Activated T-helper 17 cell treated with anti-CD3 and anti-CD28 coated beads, Interleukin-2, amount 50 U/mL, for 72 hours (primary cell): ENCODE measurements around the gene DLG2. TPM values are rescaled to one million over a fixed set of nuclear protein-coding genes. Genes with fewer than 3 reads are reported as not detected.

ENCODE experiments used
- ATAC-seq: fragments of 150-1000 bp; cut with Tn5 transposase; replicated peaks from 2 replicates; pipeline ENCODE4 v1.10.0; 2021; ENCODE audit warnings: mild to moderate bottlenecking, moderate library complexity
- H3K27ac Mint-ChIP-seq: one replicate; pipeline ENCODE4 v1.8.0; 2022; ENCODE audit warnings: mixed read lengths
- H3K27me3 Mint-ChIP-seq: one replicate; pipeline ENCODE4 v1.8.0; 2022; ENCODE audit warnings: mixed read lengths
- H3K36me3 Mint-ChIP-seq: one replicate; pipeline ENCODE4 v1.8.0; 2022; ENCODE audit warnings: low read depth, mild to moderate bottlenecking, mixed read lengths
- H3K4me1 Mint-ChIP-seq: one replicate; pipeline ENCODE4 v1.8.0; 2022; ENCODE audit warnings: mixed read lengths
- H3K4me3 Mint-ChIP-seq: one replicate; pipeline ENCODE4 v1.8.0; 2022; ENCODE audit warnings: mild to moderate bottlenecking, mixed read lengths
- H3K9me3 Mint-ChIP-seq: one replicate; pipeline ENCODE4 v1.8.0; 2022; ENCODE audit warnings: mixed read lengths
- total RNA-seq, 2 donors: library from RNA; stranded (reverse); gene quantifications; one replicate each; pipeline ENCODE4 v1.2.3, GENCODE V29; 2022

The DLG2 gene
- total RNA-seq, 2 donors from 2014 or later, result 1.5 to 1.9 TPM

DNA sequence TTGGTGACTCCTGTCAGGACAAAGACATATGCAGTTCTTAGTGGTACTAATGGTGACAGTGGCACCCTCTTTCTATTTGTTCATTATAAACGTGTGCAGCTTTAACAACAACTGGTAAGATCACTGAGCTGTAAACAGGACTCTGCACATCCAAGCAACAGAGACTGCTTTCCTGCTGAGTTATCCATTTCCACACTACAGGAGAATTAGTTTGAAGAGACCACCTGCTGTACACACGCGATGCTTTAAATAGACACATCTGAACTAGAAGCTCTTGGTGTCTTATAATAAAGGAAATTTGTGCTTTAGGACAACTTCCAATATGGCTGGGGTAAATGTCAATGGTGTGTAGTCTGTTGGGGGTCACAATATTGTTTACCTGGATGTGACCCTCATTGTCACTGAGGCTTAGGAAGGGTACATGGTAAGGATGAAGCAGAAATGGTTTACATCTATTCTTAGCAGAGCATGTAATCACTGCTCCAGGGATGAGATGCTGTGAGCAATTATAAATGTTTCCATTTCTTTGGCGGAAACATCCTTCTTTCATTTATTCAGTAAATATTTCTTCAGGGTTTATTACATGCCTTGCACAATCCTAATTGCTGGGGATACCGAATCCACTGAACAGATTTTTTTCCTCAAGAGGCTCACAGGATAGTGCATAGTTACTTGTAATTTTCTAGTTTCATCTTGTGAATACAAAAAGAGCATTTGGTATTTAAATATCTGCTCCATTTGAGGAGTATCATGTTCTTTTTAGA is 1987.0 kb downstream of the DLG2 start:
- H3K36me3 Mint-ChIP-seq, result no peaks in the 10 kb centered on the region
- H3K4me3 Mint-ChIP-seq, result no peak overlapping the region
- peaks cover 4% of the 10 kb centered on the region for H3K9me3 Mint-ChIP-seq
- H3K4me1 Mint-ChIP-seq, result no peaks in the 10 kb centered on the region
- no peak for ATAC-seq
- no peak overlapping the region for H3K27ac Mint-ChIP-seq
- H3K27me3 Mint-ChIP-seq, result peaks cover 10% of the 10 kb centered on the region

DNA sequence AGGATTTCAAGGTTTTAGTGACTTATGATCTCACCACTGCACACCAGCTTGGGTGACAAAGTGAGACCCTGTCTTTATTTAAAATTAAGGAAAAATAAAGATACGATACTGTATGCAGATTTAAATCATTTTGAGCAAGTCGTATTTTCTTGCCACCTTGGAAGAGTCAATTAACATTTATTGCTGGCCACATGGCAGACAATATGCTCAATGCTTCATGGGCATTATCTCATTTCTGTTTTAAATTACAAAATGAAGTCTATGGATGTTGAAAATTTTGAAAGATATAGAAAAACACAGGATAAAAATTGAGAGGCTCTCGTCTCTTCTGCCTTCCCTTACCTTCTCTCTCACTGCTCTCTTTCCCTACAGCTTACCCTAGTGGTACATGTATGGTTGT is 1992.0 kb downstream of the DLG2 start:
- Mint-ChIP-seq H3K36me3 (no peaks in the 10 kb centered on the region), H3K4me1 (no peaks in the 10 kb centered on the region), H3K27ac (no peak overlapping the region), H3K27me3 (peaks cover 10% of the 10 kb centered on the region), H3K4me3 (no peak overlapping the region), H3K9me3 (peaks cover 4% of the 10 kb centered on the region)
- ATAC-seq, result no peak

DNA sequence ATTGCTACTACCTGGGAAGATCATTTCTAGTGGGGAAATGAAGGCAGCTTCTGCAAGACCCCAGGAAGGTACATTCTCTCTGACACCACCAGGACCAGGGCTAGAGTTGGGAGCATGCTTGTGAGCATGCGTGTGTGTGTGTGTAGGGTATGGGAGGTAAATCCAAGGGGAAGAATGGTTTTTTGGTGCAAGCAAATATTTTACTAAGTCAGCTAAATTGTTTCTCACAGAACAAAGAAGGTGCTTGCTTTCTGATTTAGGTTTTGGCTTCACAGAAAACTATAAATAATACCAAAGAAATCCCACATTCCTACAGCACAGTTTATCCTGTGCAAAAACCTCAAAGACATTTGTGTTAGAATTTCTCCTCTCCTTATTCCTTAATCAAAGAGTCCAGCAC is 1996.9 kb downstream of the DLG2 start:
- H3K36me3 Mint-ChIP-seq, result no peaks in the 10 kb centered on the region
- ATAC-seq, result no peak
- H3K9me3 Mint-ChIP-seq, result no peaks in the 10 kb centered on the region
- H3K27me3 Mint-ChIP-seq, result peaks cover 4% of the 10 kb centered on the region
- H3K4me3 Mint-ChIP-seq, result no peak overlapping the region
- no peak overlapping the region for H3K27ac Mint-ChIP-seq
- H3K4me1 Mint-ChIP-seq, result no peaks in the 10 kb centered on the region

DNA sequence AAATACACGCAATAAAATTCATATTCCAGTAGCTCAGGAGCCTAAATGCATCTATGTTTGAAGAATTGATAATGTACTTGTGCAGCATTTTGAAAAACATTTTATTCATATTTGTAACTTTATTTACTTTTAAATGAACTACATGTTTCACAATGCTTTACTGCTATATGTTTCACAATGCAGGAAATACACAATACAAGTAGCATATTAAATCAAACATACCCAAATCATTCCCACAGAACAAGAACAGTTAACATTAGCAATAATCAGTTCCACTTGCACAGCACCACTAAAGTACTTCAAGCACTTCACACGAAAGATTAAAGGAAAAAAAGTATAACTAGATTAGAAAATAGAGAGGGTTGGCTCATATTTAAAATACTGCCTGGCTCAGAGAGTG is 1997.4 kb downstream of the DLG2 start:
- peaks cover 4% of the 10 kb centered on the region for H3K27me3 Mint-ChIP-seq
- no peaks in the 10 kb centered on the region for H3K36me3 Mint-ChIP-seq
- no peaks in the 10 kb centered on the region for H3K9me3 Mint-ChIP-seq
- H3K27ac Mint-ChIP-seq, result no peak overlapping the region
- H3K4me3 Mint-ChIP-seq, result no peak overlapping the region
- ATAC-seq, result no peak
- H3K4me1 Mint-ChIP-seq, result no peaks in the 10 kb centered on the region

DNA sequence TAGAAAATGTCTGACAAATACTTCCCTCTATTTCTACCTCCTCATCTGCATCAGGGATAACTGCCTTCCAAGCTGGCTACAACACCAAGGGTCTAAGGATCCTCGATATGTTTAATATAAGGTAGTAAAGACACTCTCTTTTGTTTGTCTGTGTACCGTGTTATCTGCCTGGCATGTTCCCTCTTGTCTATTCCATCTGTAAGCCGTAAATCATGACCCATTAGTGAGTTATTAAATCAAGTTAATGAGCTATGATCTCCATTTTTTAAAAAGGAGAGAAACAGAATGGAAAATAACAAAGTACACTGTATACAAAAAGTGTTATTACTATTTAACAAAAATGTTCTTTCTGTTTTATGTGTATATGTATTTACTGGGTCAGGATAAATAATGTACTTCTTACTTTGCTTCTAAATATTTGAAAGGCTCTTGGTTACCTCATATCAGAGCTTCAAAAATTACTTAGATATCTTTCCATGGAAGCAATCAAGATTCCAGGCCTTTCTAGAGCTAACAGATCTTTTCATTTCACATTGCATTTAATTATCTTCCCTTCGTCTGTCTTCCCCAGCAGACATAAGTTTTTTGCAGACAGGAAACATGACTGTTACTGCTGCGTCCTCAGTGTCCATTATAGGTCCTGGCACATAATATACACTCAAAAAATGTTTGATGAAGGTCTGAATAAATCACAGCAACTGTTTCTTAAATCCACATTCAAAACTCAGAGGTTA is 1998.4 kb downstream of the DLG2 start:
- ATAC-seq, result no peak

DNA sequence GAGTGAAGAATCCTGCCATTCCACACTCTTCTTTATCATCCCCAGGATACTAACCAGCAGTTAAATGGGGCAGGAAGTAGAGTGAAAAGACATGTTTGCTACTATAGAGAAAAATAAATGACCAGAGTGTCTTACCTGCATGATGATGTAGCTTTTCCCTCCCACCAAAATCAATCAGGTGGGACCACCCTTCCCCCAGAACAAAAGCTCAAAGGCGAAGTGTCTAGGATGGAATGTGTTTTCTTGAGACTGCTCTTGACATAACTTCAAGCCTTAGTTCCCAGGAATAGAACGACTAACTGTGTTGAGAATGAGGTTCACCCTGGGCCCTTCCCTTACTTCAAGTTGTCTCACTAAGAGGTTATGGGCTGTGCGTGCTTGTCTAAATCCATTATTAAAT is 2001.8 kb downstream of the DLG2 start:
- ATAC-seq, result no peak
- H3K4me3 Mint-ChIP-seq, result no peak overlapping the region
- H3K36me3 Mint-ChIP-seq, result no peaks in the 10 kb centered on the region
- H3K9me3 Mint-ChIP-seq, result no peaks in the 10 kb centered on the region
- H3K27me3 Mint-ChIP-seq, result peaks cover 4% of the 10 kb centered on the region
- no peak overlapping the region for H3K27ac Mint-ChIP-seq
- no peaks in the 10 kb centered on the region for H3K4me1 Mint-ChIP-seq

More for the DNA sequence above, 1998.4 kb downstream of the DLG2 start:
- Mint-ChIP-seq H3K27ac (no peak overlapping the region), H3K27me3 (peaks cover 4% of the 10 kb centered on the region), H3K36me3 (no peaks in the 10 kb centered on the region), H3K9me3 (no peaks in the 10 kb centered on the region), H3K4me1 (no peaks in the 10 kb centered on the region), H3K4me3 (no peak overlapping the region)

DNA sequence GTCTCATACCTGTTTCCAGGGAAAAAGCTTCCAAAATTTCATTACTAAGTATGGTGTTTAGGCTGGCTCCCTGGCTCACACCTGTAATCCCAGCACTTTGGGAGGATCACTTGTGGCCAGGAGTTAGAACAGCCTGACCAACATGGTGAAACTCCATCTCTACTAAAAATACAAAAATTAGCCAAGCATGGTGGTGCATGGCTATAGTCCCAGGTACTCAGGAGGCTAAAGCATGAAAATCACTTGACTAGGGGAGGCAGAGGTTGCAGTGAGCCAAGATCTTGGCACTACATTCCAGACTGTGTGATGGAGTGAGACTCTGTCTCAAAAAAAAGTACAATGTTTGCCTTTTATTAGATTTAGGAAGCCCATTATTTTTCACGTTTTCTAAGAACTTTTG is 2009.5 kb downstream of the DLG2 start:
- H3K36me3 Mint-ChIP-seq, result no peaks in the 10 kb centered on the region
- no peaks in the 10 kb centered on the region for H3K9me3 Mint-ChIP-seq
- ATAC-seq, result no peak
- no peaks in the 10 kb centered on the region for H3K4me1 Mint-ChIP-seq
- no peaks in the 10 kb centered on the region for H3K27me3 Mint-ChIP-seq
- no peak overlapping the region for H3K4me3 Mint-ChIP-seq
- no peak overlapping the region for H3K27ac Mint-ChIP-seq

DNA sequence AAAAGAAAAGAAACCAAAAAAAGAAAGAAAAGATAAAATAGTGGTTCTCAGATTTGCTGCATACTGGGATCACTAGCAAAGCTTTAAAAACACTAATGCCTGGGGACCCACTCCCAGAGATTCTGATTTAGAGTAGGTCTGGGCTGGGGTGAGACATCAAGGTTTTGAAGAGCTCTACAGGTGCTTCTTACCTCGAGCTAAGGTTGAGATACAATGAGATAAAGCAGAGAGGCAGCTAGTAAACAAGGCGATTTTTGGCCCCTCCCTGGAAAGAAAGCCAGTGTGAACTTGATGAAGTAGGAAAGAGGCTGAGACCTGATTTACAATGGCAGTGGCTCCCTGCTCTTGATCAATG is 2013.4 kb downstream of the DLG2 start:
- Mint-ChIP-seq H3K4me1 (no peaks in the 10 kb centered on the region), H3K27me3 (peaks cover 4% of the 10 kb centered on the region), H3K9me3 (no peaks in the 10 kb centered on the region), H3K36me3 (no peaks in the 10 kb centered on the region), H3K4me3 (no peak overlapping the region), H3K27ac (no peak overlapping the region)
- no peak for ATAC-seq

DNA sequence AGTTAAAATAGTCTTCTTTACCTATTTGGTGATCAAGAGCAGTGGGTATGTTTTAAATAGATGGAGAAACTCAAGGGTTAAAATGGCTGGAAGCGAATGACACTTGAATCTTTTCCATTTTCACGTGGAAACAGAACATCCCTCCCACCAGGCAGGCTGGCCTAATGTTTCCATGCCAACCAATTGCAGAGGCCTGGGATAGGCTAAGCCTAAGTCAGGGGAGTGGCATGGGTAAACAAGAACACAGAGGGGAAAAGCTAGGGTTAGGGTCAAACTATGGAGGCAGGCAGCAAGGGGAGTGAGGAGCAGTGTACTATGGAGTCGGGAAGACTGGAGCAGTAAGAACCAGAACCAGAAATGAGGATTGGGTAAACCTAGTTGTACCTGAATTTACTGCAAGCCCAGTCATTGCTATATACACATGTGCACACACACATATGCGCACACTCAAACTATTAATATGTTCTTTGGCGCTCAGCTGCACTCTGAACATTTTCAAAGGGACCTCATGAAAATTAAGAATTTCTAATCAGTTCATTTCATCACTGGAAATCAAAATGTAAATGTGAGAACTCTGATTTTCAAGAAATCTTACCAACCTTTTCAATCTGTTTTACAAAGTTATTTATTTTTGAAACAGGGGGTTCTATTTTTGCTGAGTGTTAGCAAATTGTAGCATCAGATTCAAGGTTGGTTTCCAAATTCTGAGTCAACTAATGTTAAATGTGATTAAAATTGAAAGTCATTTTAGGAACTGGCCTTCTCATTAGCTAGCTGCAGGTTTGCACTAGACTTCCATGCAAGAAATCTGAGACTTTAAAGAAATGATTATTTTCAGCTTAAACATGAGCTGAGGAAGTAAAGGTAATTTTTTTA is 2014.0 kb downstream of the DLG2 start:
- Mint-ChIP-seq H3K9me3 (no peaks in the 10 kb centered on the region), H3K27ac (no peak overlapping the region), H3K4me3 (no peak overlapping the region), H3K27me3 (peaks cover 4% of the 10 kb centered on the region), H3K36me3 (no peaks in the 10 kb centered on the region), H3K4me1 (no peaks in the 10 kb centered on the region)
- ATAC-seq, result no peak

DNA sequence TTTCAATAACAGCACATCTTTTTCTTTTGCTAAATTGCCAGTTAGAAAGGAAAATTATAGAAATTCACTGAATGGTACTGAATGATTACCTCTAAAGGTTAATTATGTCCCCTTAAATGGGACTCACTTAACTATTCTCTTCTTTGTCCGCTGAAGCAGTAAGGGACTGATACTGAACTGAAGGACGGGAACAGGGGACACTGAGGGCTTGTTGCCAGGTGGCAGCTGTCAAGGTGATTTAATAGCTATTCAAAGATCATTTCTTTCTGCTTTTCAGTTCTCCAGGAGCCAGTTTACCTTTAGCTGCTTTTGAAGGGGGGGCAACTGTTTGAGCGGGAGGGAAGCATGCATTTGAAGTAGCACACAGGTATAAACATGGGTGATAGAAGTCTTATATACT is 2015.5 kb downstream of the DLG2 start:
- Mint-ChIP-seq H3K9me3 (no peaks in the 10 kb centered on the region), H3K4me1 (no peaks in the 10 kb centered on the region), H3K27ac (no peak overlapping the region), H3K27me3 (peaks cover 4% of the 10 kb centered on the region), H3K36me3 (no peaks in the 10 kb centered on the region), H3K4me3 (no peak overlapping the region)
- ATAC-seq, result no peak

DNA sequence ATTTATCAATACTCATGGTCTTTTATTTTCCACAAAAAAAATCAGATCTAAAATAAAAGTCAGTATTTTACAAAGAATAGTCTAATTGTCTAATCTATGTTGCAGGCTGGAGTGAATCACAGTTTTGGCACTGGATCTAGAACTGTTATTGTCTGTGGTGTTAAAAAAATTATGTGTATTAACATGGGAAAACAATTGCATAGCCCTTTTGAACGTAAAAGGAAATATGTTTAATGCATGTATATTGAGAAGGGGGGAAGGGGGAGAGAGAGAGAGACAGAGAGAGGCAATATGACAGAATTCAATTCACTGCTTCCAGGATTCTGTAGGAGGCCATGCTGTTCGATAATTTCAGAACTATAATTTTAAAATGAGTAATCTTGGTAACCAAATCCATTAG is 2016.1 kb downstream of the DLG2 start:
- no peak for ATAC-seq
- Mint-ChIP-seq H3K4me1 (no peaks in the 10 kb centered on the region), H3K4me3 (no peak overlapping the region), H3K27ac (no peak overlapping the region), H3K27me3 (peaks cover 4% of the 10 kb centered on the region), H3K9me3 (no peaks in the 10 kb centered on the region), H3K36me3 (no peaks in the 10 kb centered on the region)

DNA sequence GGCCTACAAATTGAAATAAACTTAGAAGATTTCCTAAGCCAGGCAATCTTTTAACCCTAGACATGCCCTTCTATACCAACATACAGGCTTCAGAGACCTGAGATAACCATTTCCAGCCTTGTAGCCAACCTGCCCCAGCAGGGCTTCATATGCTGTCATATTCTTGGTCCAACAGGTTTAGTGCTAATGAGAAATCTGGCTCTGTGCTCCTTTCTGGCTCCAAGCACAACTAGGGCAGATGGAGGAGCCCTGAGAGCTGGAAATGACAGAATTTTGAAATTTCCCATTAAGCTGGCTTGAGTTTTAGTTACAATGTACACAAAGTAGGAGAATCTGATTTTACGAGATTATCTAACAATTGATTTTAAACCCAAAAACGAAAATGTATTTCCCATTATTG is 2018.0 kb downstream of the DLG2 start:
- no peaks in the 10 kb centered on the region for H3K9me3 Mint-ChIP-seq
- no peak for ATAC-seq
- H3K27me3 Mint-ChIP-seq, result peaks cover 4% of the 10 kb centered on the region
- no peaks in the 10 kb centered on the region for H3K36me3 Mint-ChIP-seq
- H3K4me3 Mint-ChIP-seq, result no peak overlapping the region
- H3K4me1 Mint-ChIP-seq, result no peaks in the 10 kb centered on the region
- no peak overlapping the region for H3K27ac Mint-ChIP-seq

DNA sequence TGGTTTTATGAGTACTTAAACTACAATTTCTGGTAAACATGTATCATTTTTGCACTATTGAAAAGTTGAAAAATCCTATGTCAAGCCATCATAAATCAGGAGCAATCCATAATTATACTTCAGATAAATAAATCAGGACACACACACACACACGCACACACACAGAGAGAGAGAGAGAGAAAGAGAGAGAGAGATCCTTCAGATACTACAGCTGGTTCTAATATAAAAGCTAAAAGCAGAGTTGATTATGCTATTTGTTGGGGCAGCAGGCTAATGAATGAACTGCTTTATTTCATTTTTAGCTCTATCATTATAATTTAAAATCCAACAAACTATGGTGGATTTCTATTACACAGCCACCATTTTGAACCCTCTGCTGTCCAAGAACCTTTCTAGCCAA is 2018.6 kb downstream of the DLG2 start:
- no peak overlapping the region for H3K27ac Mint-ChIP-seq
- H3K9me3 Mint-ChIP-seq, result no peaks in the 10 kb centered on the region
- H3K27me3 Mint-ChIP-seq, result peaks cover 4% of the 10 kb centered on the region
- no peak for ATAC-seq
- H3K36me3 Mint-ChIP-seq, result no peaks in the 10 kb centered on the region
- H3K4me3 Mint-ChIP-seq, result no peak overlapping the region
- no peaks in the 10 kb centered on the region for H3K4me1 Mint-ChIP-seq

DNA sequence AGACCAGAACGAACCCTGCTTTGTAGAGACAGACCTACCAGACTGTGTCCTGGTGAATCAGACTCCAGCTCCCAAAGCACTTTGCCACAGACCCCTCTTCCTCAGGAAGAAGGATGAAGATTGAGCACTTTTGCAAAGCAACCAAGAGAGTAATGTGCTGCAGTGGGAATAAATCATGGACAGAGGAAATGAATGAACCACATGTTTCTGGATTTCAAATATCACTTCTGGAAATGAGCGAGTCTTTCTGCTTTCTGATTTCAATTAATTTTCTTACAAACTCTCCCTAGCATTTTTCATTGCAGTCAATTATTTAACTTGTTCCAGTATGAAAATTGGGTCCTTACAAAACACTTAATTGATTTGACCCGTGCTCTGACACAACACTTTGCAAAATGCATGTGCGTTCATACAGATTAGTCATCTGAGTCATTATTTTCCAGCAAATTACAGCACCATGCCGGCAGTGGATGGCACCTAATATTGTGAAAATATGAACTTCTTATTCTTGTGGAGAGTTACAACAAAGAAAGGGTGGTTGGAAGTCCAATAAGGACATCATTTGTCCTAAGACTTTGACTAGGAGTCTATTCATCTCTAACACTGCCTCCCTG is 2025.1 kb downstream of the DLG2 start:
- H3K27ac Mint-ChIP-seq, result no peak overlapping the region
- ATAC-seq, result no peak
- H3K4me3 Mint-ChIP-seq, result no peak overlapping the region
- H3K9me3 Mint-ChIP-seq, result no peaks in the 10 kb centered on the region
- no peaks in the 10 kb centered on the region for H3K4me1 Mint-ChIP-seq
- H3K27me3 Mint-ChIP-seq, result no peaks in the 10 kb centered on the region
- H3K36me3 Mint-ChIP-seq, result no peaks in the 10 kb centered on the region
